Suprapubic skin (tissue), 4 donors: ENCODE data around the gene GTF2IRD1. TPM values are rescaled to one million over a fixed set of nuclear protein-coding genes. Genes with fewer than 3 reads are reported as not detected.
A peak's percentile ranks its signal among the peaks of the same experiment; 100 is the strongest.
"Not testable (repeated sequence)": the region's sequence is repeated elsewhere in the genome, so short reads cannot be mapped to it uniquely, and the experiment has no call there.

ENCODE experiments used
- DNase-seq, 2 donors: peaks; one replicate each; pipeline ENCODE4 v3.0.0-alpha.2; 2019; ENCODE audit warnings: low spot score in 2 of 2
- H3K27ac ChIP-seq: fragments of 200-600 bp; sonication (generic); one replicate; pipeline ENCODE4 v1.5.1; 2019
- H3K27me3 ChIP-seq: fragments of 200-600 bp; sonication (generic); one replicate; pipeline ENCODE4 v1.5.1; 2019
- H3K36me3 ChIP-seq: fragments of 200-600 bp; sonication (generic); one replicate; pipeline ENCODE4 v1.5.1; 2019
- H3K4me1 ChIP-seq: fragments of 200-600 bp; sonication (generic); one replicate; pipeline ENCODE4 v1.5.1; 2019
- H3K4me3 ChIP-seq: fragments of 200-600 bp; sonication (generic); one replicate; pipeline ENCODE4 v1.5.1; 2019; ENCODE audit warnings: mild to moderate bottlenecking
- H3K9me3 ChIP-seq: fragments of 200-600 bp; sonication (generic); one replicate; pipeline ENCODE4 v1.5.1; 2019
- EP300 ChIP-seq: sonication (generic); formaldehyde crosslinking; IDR thresholded peaks from one replicate; pipeline ENCODE4 v1.6.1; 2017; ENCODE audit warnings: antibody characterized with exemption
- POLR2A ChIP-seq, 2 donors: fragments of 450-650 bp; IDR thresholded peaks; one replicate each; pipeline ENCODE4 v1.6.1; 2017; ENCODE audit warnings: antibody characterized with exemption in 2 of 2, mild to moderate bottlenecking in 2 of 2, moderate library complexity in 2 of 2
- POLR2AphosphoS5 ChIP-seq, 3 donors: sonication (generic); formaldehyde crosslinking; IDR thresholded peaks; one replicate each; pipeline ENCODE4 v1.6.1; 2017; ENCODE audit warnings: antibody characterized with exemption in 3 of 3
- WGBS: methylation state at CpG from one replicate; pipeline ENCODE4 v1.1.5; 2018; 5-methylcytosine and 5-hydroxymethylcytosine counted together
- total RNA-seq, 4 donors: library from RNA; depleted of rRNA; stranded (reverse); fragments of >200 nt; gene quantifications; one replicate each; pipeline ENCODE4 v1.1.0, GENCODE V29; 2016
- TF ChIP-seq, protein P1 (sequence below), 2 donors: fragments of 200-600 bp in 1 of 2; fragments of 450-650 bp in 1 of 2; sonication (generic) in 1 of 2; IDR thresholded peaks; one replicate each; pipeline ENCODE4 v1.5.1; 2016 to 2019; ENCODE audit warnings: antibody characterized with exemption in 2 of 2, mild to moderate bottlenecking in 1 of 2, moderate library complexity in 1 of 2

Gene GTF2IRD1
- total RNA-seq, 4 donors from 2014 or later = 23.1 to 41.2 (median 25.0) TPM

DNA sequence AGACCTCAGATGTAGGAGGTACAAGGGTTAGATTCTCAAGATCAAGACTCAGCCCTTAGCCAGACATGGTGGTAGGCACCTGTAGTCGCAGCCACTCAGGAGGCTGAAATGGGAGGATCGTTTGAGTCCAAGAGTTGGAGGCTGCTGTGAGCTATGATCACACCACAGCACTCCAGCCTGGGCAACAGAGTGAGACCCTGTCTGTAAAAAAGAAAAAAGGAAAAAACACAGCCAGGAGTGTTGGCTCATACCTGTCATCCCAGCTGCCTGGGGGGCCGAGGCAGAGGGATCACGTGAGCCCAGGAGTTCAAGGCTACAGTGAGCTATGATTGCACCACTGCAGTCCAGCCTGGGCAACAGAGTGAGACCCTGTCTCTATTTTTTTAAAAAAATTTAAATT lies 69.3 kb downstream of the GTF2IRD1 start:
- no peak for DNase-seq
- no peak overlapping the region for H3K4me3 ChIP-seq
- H3K27ac ChIP-seq = no peak overlapping the region
- H3K4me1 ChIP-seq = peaks cover 30% of the 10 kb centered on the region
- H3K9me3 ChIP-seq = no peaks in the 10 kb centered on the region
- TF ChIP-seq, protein P1, sequence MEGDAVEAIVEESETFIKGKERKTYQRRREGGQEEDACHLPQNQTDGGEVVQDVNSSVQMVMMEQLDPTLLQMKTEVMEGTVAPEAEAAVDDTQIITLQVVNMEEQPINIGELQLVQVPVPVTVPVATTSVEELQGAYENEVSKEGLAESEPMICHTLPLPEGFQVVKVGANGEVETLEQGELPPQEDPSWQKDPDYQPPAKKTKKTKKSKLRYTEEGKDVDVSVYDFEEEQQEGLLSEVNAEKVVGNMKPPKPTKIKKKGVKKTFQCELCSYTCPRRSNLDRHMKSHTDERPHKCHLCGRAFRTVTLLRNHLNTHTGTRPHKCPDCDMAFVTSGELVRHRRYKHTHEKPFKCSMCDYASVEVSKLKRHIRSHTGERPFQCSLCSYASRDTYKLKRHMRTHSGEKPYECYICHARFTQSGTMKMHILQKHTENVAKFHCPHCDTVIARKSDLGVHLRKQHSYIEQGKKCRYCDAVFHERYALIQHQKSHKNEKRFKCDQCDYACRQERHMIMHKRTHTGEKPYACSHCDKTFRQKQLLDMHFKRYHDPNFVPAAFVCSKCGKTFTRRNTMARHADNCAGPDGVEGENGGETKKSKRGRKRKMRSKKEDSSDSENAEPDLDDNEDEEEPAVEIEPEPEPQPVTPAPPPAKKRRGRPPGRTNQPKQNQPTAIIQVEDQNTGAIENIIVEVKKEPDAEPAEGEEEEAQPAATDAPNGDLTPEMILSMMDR (IDR thresholded peaks at IDR 0.05) = no peak
- TF ChIP-seq POLR2AphosphoS5 (IDR thresholded peaks at IDR 0.05) (no peak), EP300 (no peak)
- H3K27me3 ChIP-seq = no peaks in the 10 kb centered on the region
- WGBS = 94% methylated on average over 4 of the region's 4 CpGs
- peaks cover 34% of the 10 kb centered on the region for H3K36me3 ChIP-seq

DNA sequence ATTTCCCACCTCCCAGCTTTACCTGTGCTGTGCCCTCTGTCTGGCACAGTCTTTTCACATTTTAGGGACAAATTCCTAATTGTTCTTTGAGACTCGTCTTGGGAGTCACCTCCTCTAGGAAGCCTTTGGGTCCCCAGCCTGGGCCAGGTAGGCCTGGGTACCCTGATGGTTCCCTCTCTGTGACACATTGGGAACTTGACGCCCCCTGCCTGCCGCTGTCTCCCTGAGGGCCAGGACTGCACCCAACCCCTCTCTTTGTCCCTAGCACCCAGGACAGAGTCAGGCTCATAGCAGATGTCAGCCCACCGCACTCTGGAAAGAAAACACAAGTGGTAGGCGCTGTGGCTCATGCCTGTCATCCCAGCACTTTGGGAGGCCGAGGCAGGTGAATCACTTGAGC lies 71.4 kb downstream of the GTF2IRD1 start:
- 92% methylated on average over 6 of the region's 6 CpGs for WGBS
- Histone ChIP-seq H3K36me3 (peaks cover 27% of the 10 kb centered on the region), H3K9me3 (no peaks in the 10 kb centered on the region)

DNA sequence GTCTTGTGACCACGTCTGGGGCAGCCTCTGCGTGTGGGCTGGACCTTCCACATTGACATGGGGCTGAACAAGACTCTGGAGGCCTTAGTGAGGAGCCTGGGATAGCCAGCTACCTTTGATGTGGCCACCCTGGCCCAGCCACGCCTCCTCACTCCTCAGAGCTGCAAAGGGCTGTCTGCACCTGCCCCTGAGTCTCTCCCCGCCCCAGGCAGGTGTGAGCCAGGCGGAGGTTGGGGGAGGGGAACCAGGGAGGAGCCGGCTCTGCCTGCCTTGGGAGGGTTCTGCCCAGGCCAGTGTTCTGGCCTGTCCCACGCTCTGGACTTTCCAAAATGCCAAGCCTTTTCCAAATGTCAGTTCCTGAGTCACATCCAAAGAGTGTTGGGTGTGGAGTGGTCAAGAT lies 72.2 kb downstream of the GTF2IRD1 start:
- Histone ChIP-seq H3K4me3 (no peak overlapping the region), H3K4me1 (peaks cover 32% of the 10 kb centered on the region), H3K27ac (peak overlapping the region; percentile 74), H3K9me3 (no peaks in the 10 kb centered on the region), H3K36me3 (peaks cover 24% of the 10 kb centered on the region), H3K27me3 (no peaks in the 10 kb centered on the region)
- no peak for DNase-seq
- 68% methylated on average over 2 of the region's 7 CpGs for WGBS
- TF ChIP-seq EP300 = no peak
- TF ChIP-seq, protein P1 (IDR thresholded peaks at IDR 0.05) = no peak
- no peak for TF ChIP-seq POLR2A (IDR thresholded peaks at IDR 0.05)
- no peak for TF ChIP-seq POLR2AphosphoS5 (IDR thresholded peaks at IDR 0.05)

More for the DNA sequence above, 71.4 kb downstream of the GTF2IRD1 start:
- Histone ChIP-seq H3K27ac (peak overlapping the region; percentile 11), H3K27me3 (no peaks in the 10 kb centered on the region), H3K4me3 (no peak overlapping the region), H3K4me1 (peaks cover 32% of the 10 kb centered on the region)
- DNase-seq = no peak
- no peak for TF ChIP-seq POLR2A (IDR thresholded peaks at IDR 0.05)
- no peak for TF ChIP-seq POLR2AphosphoS5 (IDR thresholded peaks at IDR 0.05)
- TF ChIP-seq, protein P1 (IDR thresholded peaks at IDR 0.05) = no peak
- no peak for TF ChIP-seq EP300

DNA sequence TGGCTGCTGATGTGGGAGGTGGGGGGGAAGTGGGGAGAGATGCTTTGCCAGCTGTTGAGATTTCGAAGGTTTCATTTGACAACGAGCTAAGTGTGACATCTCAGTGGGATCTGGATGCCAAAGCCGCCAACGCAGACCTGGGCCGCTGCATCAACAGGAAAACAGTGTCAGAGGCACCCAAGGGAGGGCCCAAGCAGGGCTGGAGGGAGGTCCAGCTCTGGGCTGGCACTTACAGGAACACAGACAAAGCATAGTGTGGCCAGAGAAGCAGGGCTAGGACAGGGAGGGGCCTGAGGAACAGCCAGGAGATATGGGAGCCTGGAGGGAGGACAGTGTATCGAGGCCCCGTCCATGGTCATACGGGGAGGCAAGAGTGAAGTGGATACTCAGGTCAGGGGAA lies 73.1 kb downstream of the GTF2IRD1 start:
- Histone ChIP-seq H3K27me3 (no peaks in the 10 kb centered on the region), H3K4me3 (no peak overlapping the region), H3K36me3 (peaks cover 21% of the 10 kb centered on the region), H3K27ac (peak overlapping the region; percentile 74), H3K9me3 (no peaks in the 10 kb centered on the region), H3K4me1 (peaks cover 32% of the 10 kb centered on the region)
- TF ChIP-seq POLR2A (IDR thresholded peaks at IDR 0.05) (no peak), POLR2AphosphoS5 (IDR thresholded peaks at IDR 0.05) (no peak), EP300 (no peak)
- TF ChIP-seq, protein P1 (IDR thresholded peaks at IDR 0.05) = no peak
- DNase-seq = no peak
- 66% methylated on average over 8 of the region's 8 CpGs for WGBS

DNA sequence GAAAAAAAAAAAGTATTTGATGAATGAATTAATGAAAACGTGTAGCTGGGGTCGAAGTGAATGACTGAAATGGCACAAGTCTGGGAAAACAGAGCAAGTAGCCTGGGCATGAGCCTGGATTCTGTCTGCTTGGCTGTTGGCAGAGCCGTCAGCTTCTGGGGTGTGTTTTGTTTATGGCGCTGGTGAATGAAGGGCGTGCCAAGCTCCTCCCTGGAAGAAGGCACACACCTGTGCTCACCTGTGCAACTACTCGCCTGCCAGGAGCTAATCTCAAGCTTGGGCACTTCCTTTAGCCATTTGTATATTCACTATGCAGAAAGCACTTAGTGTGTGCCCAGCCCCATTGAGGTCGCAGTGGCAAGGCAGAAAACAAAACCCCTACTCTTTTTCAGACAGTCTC lies 74.1 kb downstream of the GTF2IRD1 start:
- H3K9me3 ChIP-seq = no peaks in the 10 kb centered on the region
- H3K36me3 ChIP-seq = peaks cover 23% of the 10 kb centered on the region
- WGBS = 47% methylated on average over 7 of the region's 7 CpGs
- no peaks in the 10 kb centered on the region for H3K27me3 ChIP-seq
- TF ChIP-seq POLR2A (IDR thresholded peaks at IDR 0.05) (no peak), POLR2AphosphoS5 (IDR thresholded peaks at IDR 0.05) (no peak), EP300 (no peak)
- TF ChIP-seq, protein P1 (IDR thresholded peaks at IDR 0.05) = no peak
- no peak for DNase-seq
- no peak overlapping the region for H3K4me3 ChIP-seq
- H3K4me1 ChIP-seq = peaks cover 32% of the 10 kb centered on the region
- H3K27ac ChIP-seq = peak overlapping the region; percentile 74

DNA sequence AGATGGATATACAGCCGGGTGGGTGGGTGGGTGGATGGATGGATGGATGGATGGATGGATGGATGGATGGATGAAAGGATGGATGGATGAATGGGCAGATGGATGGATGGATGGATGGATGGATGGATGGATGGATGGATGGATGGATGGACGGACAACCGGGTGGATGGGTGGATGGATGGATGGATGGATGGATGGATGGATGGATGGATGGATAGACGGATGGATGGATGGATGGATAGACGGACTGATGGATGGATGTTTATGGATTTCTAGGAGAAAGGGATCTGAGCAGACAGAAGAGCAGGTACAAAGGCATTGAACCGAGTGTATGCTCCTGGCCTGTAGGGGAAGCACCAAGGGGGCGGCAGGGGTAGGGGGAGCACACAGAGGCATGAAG lies 75.1 kb downstream of the GTF2IRD1 start:
- not testable (repeated sequence) for H3K27ac ChIP-seq, H3K27me3 ChIP-seq, H3K4me3 ChIP-seq, DNase-seq, H3K9me3 ChIP-seq
- 87% methylated on average over 7 of the region's 7 CpGs for WGBS
- H3K4me1 ChIP-seq = peaks cover 32% of the 10 kb centered on the region
- H3K36me3 ChIP-seq = peaks cover 32% of the 10 kb centered on the region
